ENCODE results near the gene JCAD. TPM values are rescaled to one million over a fixed set of nuclear protein-coding genes. Genes with fewer than 3 reads are reported as not detected.

Gene JCAD
- total and polyA plus RNA-seq, 2 of the 8 experiments (the other 6 are each of a cell fraction or from before 2014, with no cell fraction given): 0.56 to 5.2 TPM

GRCh38 chr10:30007406-30007805 is 52.0 kb downstream of the JCAD start (continued):
- no peak for TF ChIP-seq SP4 (IDR thresholded peaks at IDR 0.05; ENCODE audit: low read length)
- no peak for TF ChIP-seq CHD2 (IDR thresholded peaks at IDR 0.05; ENCODE audit: low read length)
- no peak for TF ChIP-seq TAF7 (optimal IDR thresholded peaks at IDR 0.05; ENCODE audit: borderline replicate concordance, low read depth, low read length)
- TF ChIP-seq RXRA (IDR thresholded peaks at IDR 0.05; ENCODE audit: insufficient read depth, low read depth, low read length): no peak
- TF ChIP-seq CTCF (IDR thresholded peaks at IDR 0.05; ENCODE audit: control extremely low read depth in 1 of 3, insufficient read depth in 1 of 3, low read depth in 1 of 3, low read length in 3 of 3): no peak
